ENCODE measurements around the gene PCYOX1L.

PCYOX1L gene

GRCh38 chr5:149357370-149358293 lies at the start of gene PCYOX1L:
TSS of gene PCYOX1L (plus strand) at chr5:149358046. CDS start at chr5:149358069, 23 bp downstream.
- peak within 1 kb of the TSS; percentile 88 for H3K27ac Mint-ChIP-seq
- no peaks in the 10 kb centered on the region for H3K27me3 Mint-ChIP-seq
- peak within 1 kb of the TSS; percentile 95 for H3K4me3 Mint-ChIP-seq
- H3K36me3 Mint-ChIP-seq (ENCODE audit: low read depth), result peaks cover 36% of the 10 kb centered on the region
- H3K4me1 Mint-ChIP-seq (ENCODE audit: low read depth), result peaks cover 52% of the 10 kb centered on the region
- no peaks in the 10 kb centered on the region for H3K9me3 Mint-ChIP-seq

GRCh38 chr5:149309354-149309753 lies 48.5 kb upstream of the PCYOX1L start:
- H3K36me3 Mint-ChIP-seq (ENCODE audit: low read depth), result no peaks in the 10 kb centered on the region
- no peaks in the 10 kb centered on the region for H3K9me3 Mint-ChIP-seq
- no peak overlapping the region for H3K4me3 Mint-ChIP-seq
- H3K27me3 Mint-ChIP-seq, result no peaks in the 10 kb centered on the region
- H3K27ac Mint-ChIP-seq, result no peak overlapping the region
- no peaks in the 10 kb centered on the region for H3K4me1 Mint-ChIP-seq (ENCODE audit: low read depth)

- Mint-ChIP-seq H3K4me1 (ENCODE audit: low read depth) (no peaks in the 10 kb centered on the region), H3K9me3 (no peaks in the 10 kb centered on the region), H3K4me3 (no peak overlapping the region), H3K27ac (no peak overlapping the region), H3K27me3 (no peaks in the 10 kb centered on the region), H3K36me3 (ENCODE audit: low read depth) (no peaks in the 10 kb centered on the region)
These were observed 47.4 kb upstream of the PCYOX1L start for GRCh38 chr5:149310488-149310887.

- Mint-ChIP-seq H3K36me3 (ENCODE audit: low read depth) (no peaks in the 10 kb centered on the region), H3K4me1 (ENCODE audit: low read depth) (no peaks in the 10 kb centered on the region), H3K4me3 (no peak overlapping the region), H3K27me3 (no peaks in the 10 kb centered on the region), H3K27ac (no peak overlapping the region), H3K9me3 (no peaks in the 10 kb centered on the region)
These were observed 46.7 kb upstream of the PCYOX1L start for GRCh38 chr5:149310947-149311658.

- no peak overlapping the region for H3K27ac Mint-ChIP-seq
- no peaks in the 10 kb centered on the region for H3K4me1 Mint-ChIP-seq (ENCODE audit: low read depth)
- no peaks in the 10 kb centered on the region for H3K36me3 Mint-ChIP-seq (ENCODE audit: low read depth)
- no peaks in the 10 kb centered on the region for H3K27me3 Mint-ChIP-seq
- no peak overlapping the region for H3K4me3 Mint-ChIP-seq
- H3K9me3 Mint-ChIP-seq, result no peaks in the 10 kb centered on the region
These were observed 44.5 kb upstream of the PCYOX1L start for GRCh38 chr5:149313151-149313841.

- Mint-ChIP-seq H3K9me3 (no peaks in the 10 kb centered on the region), H3K27me3 (no peaks in the 10 kb centered on the region), H3K36me3 (ENCODE audit: low read depth) (no peaks in the 10 kb centered on the region), H3K4me3 (no peak overlapping the region), H3K27ac (no peak overlapping the region), H3K4me1 (ENCODE audit: low read depth) (no peaks in the 10 kb centered on the region)
These were observed 43.2 kb upstream of the PCYOX1L start for GRCh38 chr5:149314571-149315111.

GRCh38 chr5:149315753-149316152 lies 42.1 kb upstream of the PCYOX1L start:
- no peaks in the 10 kb centered on the region for H3K4me1 Mint-ChIP-seq (ENCODE audit: low read depth)

GRCh38 chr5:149317281-149318048 lies 40.4 kb upstream of the PCYOX1L start:
- Mint-ChIP-seq H3K27ac (no peak overlapping the region), H3K4me1 (ENCODE audit: low read depth) (no peaks in the 10 kb centered on the region), H3K27me3 (no peaks in the 10 kb centered on the region), H3K9me3 (no peaks in the 10 kb centered on the region), H3K4me3 (no peak overlapping the region), H3K36me3 (ENCODE audit: low read depth) (no peaks in the 10 kb centered on the region)

More at GRCh38 chr5:149315753-149316152, 42.1 kb upstream of the PCYOX1L start:
- no peak overlapping the region for H3K27ac Mint-ChIP-seq
- no peaks in the 10 kb centered on the region for H3K9me3 Mint-ChIP-seq
- H3K4me3 Mint-ChIP-seq, result no peak overlapping the region
- H3K36me3 Mint-ChIP-seq (ENCODE audit: low read depth), result no peaks in the 10 kb centered on the region
- no peaks in the 10 kb centered on the region for H3K27me3 Mint-ChIP-seq

- no peaks in the 10 kb centered on the region for H3K27me3 Mint-ChIP-seq
- H3K4me1 Mint-ChIP-seq (ENCODE audit: low read depth), result no peaks in the 10 kb centered on the region
- H3K4me3 Mint-ChIP-seq, result no peak overlapping the region
- H3K36me3 Mint-ChIP-seq (ENCODE audit: low read depth), result no peaks in the 10 kb centered on the region
- H3K9me3 Mint-ChIP-seq, result no peaks in the 10 kb centered on the region
- no peak overlapping the region for H3K27ac Mint-ChIP-seq
These were observed 38.7 kb upstream of the PCYOX1L start for GRCh38 chr5:149319174-149319573.

GRCh38 chr5:149320791-149321330 lies 37.0 kb upstream of the PCYOX1L start:
- H3K9me3 Mint-ChIP-seq, result peaks cover 5% of the 10 kb centered on the region
- no peaks in the 10 kb centered on the region for H3K4me1 Mint-ChIP-seq (ENCODE audit: low read depth)
- H3K27ac Mint-ChIP-seq, result no peak overlapping the region
- H3K36me3 Mint-ChIP-seq (ENCODE audit: low read depth), result no peaks in the 10 kb centered on the region
- H3K4me3 Mint-ChIP-seq, result no peak overlapping the region
- no peaks in the 10 kb centered on the region for H3K27me3 Mint-ChIP-seq

GRCh38 chr5:149322518-149322917 lies 35.3 kb upstream of the PCYOX1L start:
- H3K4me3 Mint-ChIP-seq, result no peak overlapping the region
- no peaks in the 10 kb centered on the region for H3K27me3 Mint-ChIP-seq

GRCh38 chr5:149323210-149323609 lies 34.6 kb upstream of the PCYOX1L start:
- Mint-ChIP-seq H3K4me3 (no peak overlapping the region), H3K27ac (no peak overlapping the region), H3K4me1 (ENCODE audit: low read depth) (no peaks in the 10 kb centered on the region), H3K36me3 (ENCODE audit: low read depth) (no peaks in the 10 kb centered on the region), H3K27me3 (no peaks in the 10 kb centered on the region), H3K9me3 (peaks cover 7% of the 10 kb centered on the region)

More at GRCh38 chr5:149322518-149322917, 35.3 kb upstream of the PCYOX1L start:
- no peaks in the 10 kb centered on the region for H3K4me1 Mint-ChIP-seq (ENCODE audit: low read depth)
- peaks cover 7% of the 10 kb centered on the region for H3K9me3 Mint-ChIP-seq
- no peak overlapping the region for H3K27ac Mint-ChIP-seq
- H3K36me3 Mint-ChIP-seq (ENCODE audit: low read depth), result no peaks in the 10 kb centered on the region

- Mint-ChIP-seq H3K27me3 (no peaks in the 10 kb centered on the region), H3K36me3 (ENCODE audit: low read depth) (no peaks in the 10 kb centered on the region), H3K9me3 (peaks cover 7% of the 10 kb centered on the region), H3K4me3 (no peak overlapping the region), H3K4me1 (ENCODE audit: low read depth) (no peaks in the 10 kb centered on the region), H3K27ac (peak overlapping the region; percentile 29)
These were observed 34.1 kb upstream of the PCYOX1L start for GRCh38 chr5:149323621-149324205.
